Measurements from ENCODE around the gene DPH7. TPM values are rescaled to one million over a fixed set of nuclear protein-coding genes. Genes with fewer than 3 reads are reported as not detected.
A peak's percentile ranks its signal among the peaks of the same experiment; 100 is the strongest.

DPH7 gene
- total RNA-seq, 2 experiments from 2014 or later, result 31.9 to 34.2 TPM

GRCh38 chr9:137613738-137614523 is 35.2 kb upstream of the DPH7 start:
- POLR2A ChIA-PET, result no interaction called here
- Mint-ChIP-seq H3K27ac (no peak overlapping the region), H3K27me3 (no peaks in the 10 kb centered on the region), H3K9me3 (no peaks in the 10 kb centered on the region), H3K4me3 (no peak overlapping the region), H3K4me1 (peaks cover 31% of the 10 kb centered on the region), H3K36me3 (ENCODE audit: low read depth) (peaks cover 18% of the 10 kb centered on the region)
- CTCF ChIA-PET, result interaction anchor here (0.7 kb wide), 1 partner anchor 35 kb away, joined by 3 read pairs; no protein-coding TSS in a partner anchor
- no peak for DNase-seq

GRCh38 chr9:137613259-137613658 is 34.5 kb upstream of the DPH7 start:
- Mint-ChIP-seq H3K4me3 (no peak overlapping the region), H3K4me1 (peaks cover 31% of the 10 kb centered on the region), H3K36me3 (ENCODE audit: low read depth) (peaks cover 18% of the 10 kb centered on the region), H3K27ac (no peak overlapping the region), H3K27me3 (no peaks in the 10 kb centered on the region), H3K9me3 (no peaks in the 10 kb centered on the region)
- POLR2A ChIA-PET, result interaction anchor here (0.8 kb wide), 1 partner anchor 11 kb away, joined by 3 read pairs; no protein-coding TSS in a partner anchor
- DNase-seq, result no peak
- CTCF ChIA-PET, result interaction anchor here (0.7 kb wide), 1 partner anchor 34 kb away, joined by 3 read pairs; no protein-coding TSS in a partner anchor

GRCh38 chr9:137612741-137613142 is 34.0 kb upstream of the DPH7 start:
- H3K27ac Mint-ChIP-seq, result no peak overlapping the region
- ChIA-PET POLR2A (interaction anchor here (0.8 kb wide), 1 partner anchor 10 kb away, joined by 3 read pairs; no protein-coding TSS in a partner anchor), CTCF (no interaction called here)
- H3K36me3 Mint-ChIP-seq (ENCODE audit: low read depth), result peaks cover 13% of the 10 kb centered on the region
- H3K4me1 Mint-ChIP-seq, result peaks cover 27% of the 10 kb centered on the region
- H3K4me3 Mint-ChIP-seq, result no peak overlapping the region
- no peak for DNase-seq
- H3K9me3 Mint-ChIP-seq, result no peaks in the 10 kb centered on the region
- H3K27me3 Mint-ChIP-seq, result no peaks in the 10 kb centered on the region

GRCh38 chr9:137611623-137612609 is 33.2 kb upstream of the DPH7 start:
- Mint-ChIP-seq H3K36me3 (ENCODE audit: low read depth) (peaks cover 11% of the 10 kb centered on the region), H3K4me1 (peaks cover 27% of the 10 kb centered on the region), H3K27me3 (no peaks in the 10 kb centered on the region), H3K27ac (peak overlapping the region; percentile 38), H3K9me3 (no peaks in the 10 kb centered on the region), H3K4me3 (no peak overlapping the region)
- ChIA-PET CTCF (no interaction called here), POLR2A (no interaction called here)
- DNase-seq, result no peak

GRCh38 chr9:137610944-137611343 is 32.2 kb upstream of the DPH7 start:
- no peaks in the 10 kb centered on the region for H3K9me3 Mint-ChIP-seq
- H3K27ac Mint-ChIP-seq, result no peak overlapping the region
- H3K4me3 Mint-ChIP-seq, result no peak overlapping the region
- ChIA-PET CTCF (no interaction called here), POLR2A (no interaction called here)
- H3K36me3 Mint-ChIP-seq (ENCODE audit: low read depth), result peaks cover 7% of the 10 kb centered on the region
- H3K4me1 Mint-ChIP-seq, result peaks cover 29% of the 10 kb centered on the region
- no peak for DNase-seq
- no peaks in the 10 kb centered on the region for H3K27me3 Mint-ChIP-seq

- CTCF ChIA-PET, result no interaction called here
- H3K4me1 Mint-ChIP-seq, result peaks cover 38% of the 10 kb centered on the region
- H3K27ac Mint-ChIP-seq, result peak overlapping the region; percentile 47
- H3K4me3 Mint-ChIP-seq, result peak overlapping the region; percentile 76
- H3K9me3 Mint-ChIP-seq, result no peaks in the 10 kb centered on the region
- DNase-seq, result no peak
- POLR2A ChIA-PET, result interaction anchor here (1.4 kb wide), 1 partner anchor 11 kb away, joined by 4 read pairs; the partner anchor contains the start of gene EHMT1
- peaks cover 4% of the 10 kb centered on the region for H3K27me3 Mint-ChIP-seq
- peaks cover 4% of the 10 kb centered on the region for H3K36me3 Mint-ChIP-seq (ENCODE audit: low read depth)
Observed at GRCh38 chr9:137607141-137607857, 28.6 kb upstream of the DPH7 start.

- H3K9me3 Mint-ChIP-seq, result no peaks in the 10 kb centered on the region
- peaks cover 34% of the 10 kb centered on the region for H3K4me1 Mint-ChIP-seq
- DNase-seq, result no peak
- peaks cover 4% of the 10 kb centered on the region for H3K27me3 Mint-ChIP-seq
- CTCF ChIA-PET, result no interaction called here
- H3K27ac Mint-ChIP-seq, result peak overlapping the region; percentile 69
- H3K36me3 Mint-ChIP-seq (ENCODE audit: low read depth), result peaks cover 4% of the 10 kb centered on the region
- POLR2A ChIA-PET, result interaction anchor here (1.4 kb wide), 1 partner anchor 12 kb away, joined by 4 read pairs; the partner anchor contains the start of gene EHMT1
- H3K4me3 Mint-ChIP-seq, result peak overlapping the region; percentile 76
Observed at GRCh38 chr9:137606734-137607138, 28.0 kb upstream of the DPH7 start.

GRCh38 chr9:137606005-137606621 is 27.4 kb upstream of the DPH7 start:
- Mint-ChIP-seq H3K4me1 (peaks cover 29% of the 10 kb centered on the region), H3K27me3 (peaks cover 4% of the 10 kb centered on the region), H3K27ac (peak overlapping the region; percentile 69), H3K9me3 (no peaks in the 10 kb centered on the region), H3K36me3 (ENCODE audit: low read depth) (peaks cover 4% of the 10 kb centered on the region), H3K4me3 (peak overlapping the region; percentile 76)
- DNase-seq, result peak; percentile 36
- ChIA-PET CTCF (no interaction called here), POLR2A (interaction anchor here (1.4 to 1.9 kb wide), 2 partner anchors 13 to 15 kb away, joined by 4 to 7 read pairs; partner anchors contain the start of genes EHMT1 and ZMYND19)

GRCh38 chr9:137605121-137606004 is 26.6 kb upstream of the DPH7 start, which contains the start of gene ARRDC1:
Gene ARRDC1, plus strand, starts transcription at chr9:137605686. Its CDS starts 32 bp downstream, at chr9:137605718.
- H3K36me3 Mint-ChIP-seq (ENCODE audit: low read depth), result peaks cover 4% of the 10 kb centered on the region
- peak; percentile 95 for DNase-seq
- ChIA-PET POLR2A (interaction anchor here (0.6 to 1.9 kb wide), 4 partner anchors 13 to 54 kb away, joined by 3 to 7 read pairs (median 4); partner anchors contain the start of genes EHMT1, MRPL41 and ZMYND19), CTCF (interaction anchor here (1.4 kb wide), 1 partner anchor 53 kb away, joined by 4 read pairs; the partner anchor contains the start of gene MRPL41)
- H3K27me3 Mint-ChIP-seq, result peaks cover 4% of the 10 kb centered on the region
- H3K27ac Mint-ChIP-seq, result peak within 1 kb of the TSS; percentile 69
- peaks cover 29% of the 10 kb centered on the region for H3K4me1 Mint-ChIP-seq
- H3K4me3 Mint-ChIP-seq, result peak within 1 kb of the TSS; percentile 76
- no peaks in the 10 kb centered on the region for H3K9me3 Mint-ChIP-seq

GRCh38 chr9:137604345-137605086 is 25.8 kb upstream of the DPH7 start:
- H3K4me1 Mint-ChIP-seq, result peaks cover 29% of the 10 kb centered on the region
- H3K27ac Mint-ChIP-seq, result no peak overlapping the region
- peaks cover 4% of the 10 kb centered on the region for H3K27me3 Mint-ChIP-seq
- POLR2A ChIA-PET, result interaction anchor here (0.9 to 1.9 kb wide), 3 partner anchors 14 to 53 kb away, joined by 3 to 7 read pairs (median 4); partner anchors contain the start of genes MRPL41 and ZMYND19
- H3K36me3 Mint-ChIP-seq (ENCODE audit: low read depth), result peaks cover 4% of the 10 kb centered on the region
- H3K4me3 Mint-ChIP-seq, result peak overlapping the region; percentile 48
- H3K9me3 Mint-ChIP-seq, result no peaks in the 10 kb centered on the region
- DNase-seq, result no peak
- CTCF ChIA-PET, result interaction anchor here (1.4 kb wide), 1 partner anchor 52 kb away, joined by 4 read pairs; the partner anchor contains the start of gene MRPL41
